ENCODE results near the gene TGOLN2. TPM values are rescaled to one million over a fixed set of nuclear protein-coding genes. Genes with fewer than 3 reads are reported as not detected.
A peak's percentile ranks its signal among the peaks of the same experiment; 100 is the strongest.

TGOLN2 gene
- total and polyA plus RNA-seq, 2 donors (not counting 3 experiments of a cell fraction or from before 2014, with no cell fraction given), result 112 to 140 TPM

DNA sequence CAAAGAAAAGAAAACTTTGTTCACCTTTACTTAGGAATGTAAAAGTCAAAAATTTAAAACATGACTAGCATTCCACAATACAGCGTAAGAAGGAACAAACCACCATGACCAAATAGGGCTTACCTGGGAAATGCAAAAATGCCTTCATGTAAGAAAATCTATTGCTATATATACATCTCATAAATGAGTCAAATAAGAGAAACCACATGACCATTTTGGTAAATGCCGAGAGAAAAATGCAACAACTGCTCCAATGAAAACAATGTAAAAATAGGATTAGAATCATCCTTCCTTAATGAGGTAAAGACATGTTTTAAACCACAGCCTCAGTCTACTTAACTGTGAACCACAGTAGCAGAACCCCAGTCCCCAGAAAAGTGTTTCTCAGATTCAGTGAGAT, 49.4 kb downstream of the TGOLN2 start:
- Histone ChIP-seq H3K9me3 (replicated peaks; ENCODE audit: control insufficient read depth, insufficient read depth, low read length) (no peaks in the 10 kb centered on the region), H3K36me3 (ENCODE audit: control insufficient read depth in 2 of 2, extremely low read depth in 1 of 2, insufficient read depth in 2 of 2, low read length in 2 of 2) (no peaks in the 10 kb centered on the region), H3K79me2 (ENCODE audit: control insufficient read depth, insufficient read depth, low read length) (no peaks in the 10 kb centered on the region), H3K27ac (ENCODE audit: insufficient read depth, low read depth, low read length) (no peak overlapping the region), H3K4me3 (replicated peaks in 1 of 3; ENCODE audit: insufficient read depth in 1 of 3, low read depth in 1 of 3, low read length in 3 of 3) (no peak overlapping the region), H4K20me1 (replicated peaks; ENCODE audit: control insufficient read depth, extremely low read depth, insufficient read depth, low read length) (no peaks in the 10 kb centered on the region), H3K27me3 (ENCODE audit: control insufficient read depth in 2 of 2, insufficient read depth in 2 of 2, low read length in 2 of 2) (no peaks in the 10 kb centered on the region), H3K9ac (replicated peaks; ENCODE audit: extremely low read depth, insufficient read depth, low read length) (no peak overlapping the region), H3K4me2 (ENCODE audit: insufficient read depth, low read length) (no peak overlapping the region), H3K4me1 (ENCODE audit: control insufficient read depth, extremely low read depth, insufficient read depth, low read length) (peaks cover 9% of the 10 kb centered on the region), H3K9me1 (replicated peaks; ENCODE audit: control insufficient read depth, extremely low read depth, insufficient read depth, low read length) (no peaks in the 10 kb centered on the region), H2AFZ (ENCODE audit: low read depth, low read length) (no peak overlapping the region)
- intact Hi-C loops (cut with micrococcal nuclease) (no loop called here), dilution Hi-C loops (cut with MboI; ENCODE audit: extremely low pct_ligation_motif_present, low sequenced_read_pairs) (no loop called here)
- POLR2A ChIA-PET, result no interaction called here
- FAIRE-seq (no peak), DNase-seq (ENCODE audit: low read depth, low spot score) (no peak)
- no peak for TF ChIP-seq MAX (IDR thresholded peaks at IDR 0.05; ENCODE audit: insufficient read depth, insufficient read length)
- BruUV-seq (replicated peaks), result no TSS peak
- CTCF ChIA-PET, result interaction anchor here (0.9 to 1.2 kb wide), 5 partner anchors 12 to 211 kb away, joined by 3 to 9 read pairs (median 5); partner anchors contain the start of gene TCF7L1

DNA sequence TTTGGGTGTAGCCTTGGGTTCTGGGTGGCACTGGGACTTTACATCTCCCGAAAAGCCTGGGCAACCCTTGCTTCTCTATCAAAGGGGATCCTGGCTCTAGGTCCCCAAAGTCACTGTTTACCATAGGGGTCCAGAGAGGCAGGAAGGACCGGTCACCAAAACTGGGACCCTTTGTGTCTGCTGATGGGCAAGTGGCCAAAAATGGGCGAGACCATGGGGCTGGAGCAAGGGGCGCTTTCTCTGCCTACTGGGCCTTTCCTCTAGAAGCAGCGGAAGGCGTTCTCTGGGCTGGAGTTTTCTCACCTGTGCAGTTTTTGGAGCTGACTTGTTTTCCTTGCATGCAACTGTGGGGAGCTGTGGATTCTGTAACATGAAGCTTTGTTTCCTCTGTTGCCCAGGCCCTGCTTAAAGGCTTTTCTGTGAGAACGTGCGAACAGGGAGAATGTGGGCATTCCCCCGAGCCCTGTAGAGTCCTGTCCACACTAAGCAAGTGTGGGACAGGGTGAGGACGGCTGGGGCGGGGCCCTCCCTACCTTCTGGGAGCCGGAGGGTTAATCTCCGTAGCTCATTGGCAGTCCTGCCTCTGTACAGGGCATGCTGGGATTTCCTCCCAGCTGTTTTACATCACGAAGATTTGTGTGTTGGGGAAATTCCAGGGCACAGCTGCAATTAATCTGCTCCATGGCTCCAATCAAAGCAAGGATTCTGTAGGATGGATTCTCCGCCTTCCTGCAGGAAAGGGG, 50.2 kb downstream of the TGOLN2 start:
- dilution Hi-C loops (cut with MboI; ENCODE audit: extremely low pct_ligation_motif_present, low sequenced_read_pairs) (no loop called here), intact Hi-C loops (cut with micrococcal nuclease) (no loop called here)
- Histone ChIP-seq H3K9me3 (replicated peaks; ENCODE audit: control insufficient read depth, insufficient read depth, low read length) (no peaks in the 10 kb centered on the region), H4K20me1 (replicated peaks; ENCODE audit: control insufficient read depth, extremely low read depth, insufficient read depth, low read length) (no peaks in the 10 kb centered on the region), H3K27me3 (ENCODE audit: control insufficient read depth in 2 of 2, insufficient read depth in 2 of 2, low read length in 2 of 2) (no peaks in the 10 kb centered on the region), H3K9me1 (replicated peaks; ENCODE audit: control insufficient read depth, extremely low read depth, insufficient read depth, low read length) (no peaks in the 10 kb centered on the region), H3K4me2 (ENCODE audit: insufficient read depth, low read length) (no peak overlapping the region), H3K79me2 (ENCODE audit: control insufficient read depth, insufficient read depth, low read length) (no peaks in the 10 kb centered on the region), H3K27ac (ENCODE audit: insufficient read depth, low read depth, low read length) (no peak overlapping the region), H2AFZ (ENCODE audit: low read depth, low read length) (peak overlapping the region; percentile 35), H3K4me1 (ENCODE audit: control insufficient read depth, extremely low read depth, insufficient read depth, low read length) (peaks cover 9% of the 10 kb centered on the region), H3K9ac (replicated peaks; ENCODE audit: extremely low read depth, insufficient read depth, low read length) (no peak overlapping the region), H3K4me3 (replicated peaks in 1 of 3; ENCODE audit: insufficient read depth in 1 of 3, low read depth in 1 of 3, low read length in 3 of 3) (no peak overlapping the region), H3K36me3 (ENCODE audit: control insufficient read depth in 2 of 2, extremely low read depth in 1 of 2, insufficient read depth in 2 of 2, low read length in 2 of 2) (no peaks in the 10 kb centered on the region)
- TF ChIP-seq MAX (IDR thresholded peaks at IDR 0.05; ENCODE audit: insufficient read depth, insufficient read length), result no peak
- TF ChIP-seq POLR2AphosphoS5 (IDR thresholded peaks at IDR 0.05; ENCODE audit: insufficient read depth, low read depth, low read length), result no peak
- no peak for TF ChIP-seq FOS (IDR thresholded peaks at IDR 0.05; ENCODE audit: borderline replicate concordance, insufficient read depth, low read length)
- no peak for TF ChIP-seq JUN (IDR thresholded peaks at IDR 0.05; ENCODE audit: borderline replicate concordance, insufficient read depth, insufficient read length, low read depth)
- no peak for TF ChIP-seq POLR2A (IDR thresholded peaks at IDR 0.05; ENCODE audit: low read depth, low read length)
- TF ChIP-seq GATA2 (IDR thresholded peaks at IDR 0.05; ENCODE audit: insufficient read depth, insufficient read length, low read depth, low read length), result no peak
- no peak for TF ChIP-seq EZH2 (IDR thresholded peaks at IDR 0.05; ENCODE audit: borderline replicate concordance, low read depth, low read length, severe bottlenecking)
- TF ChIP-seq, protein P1, sequence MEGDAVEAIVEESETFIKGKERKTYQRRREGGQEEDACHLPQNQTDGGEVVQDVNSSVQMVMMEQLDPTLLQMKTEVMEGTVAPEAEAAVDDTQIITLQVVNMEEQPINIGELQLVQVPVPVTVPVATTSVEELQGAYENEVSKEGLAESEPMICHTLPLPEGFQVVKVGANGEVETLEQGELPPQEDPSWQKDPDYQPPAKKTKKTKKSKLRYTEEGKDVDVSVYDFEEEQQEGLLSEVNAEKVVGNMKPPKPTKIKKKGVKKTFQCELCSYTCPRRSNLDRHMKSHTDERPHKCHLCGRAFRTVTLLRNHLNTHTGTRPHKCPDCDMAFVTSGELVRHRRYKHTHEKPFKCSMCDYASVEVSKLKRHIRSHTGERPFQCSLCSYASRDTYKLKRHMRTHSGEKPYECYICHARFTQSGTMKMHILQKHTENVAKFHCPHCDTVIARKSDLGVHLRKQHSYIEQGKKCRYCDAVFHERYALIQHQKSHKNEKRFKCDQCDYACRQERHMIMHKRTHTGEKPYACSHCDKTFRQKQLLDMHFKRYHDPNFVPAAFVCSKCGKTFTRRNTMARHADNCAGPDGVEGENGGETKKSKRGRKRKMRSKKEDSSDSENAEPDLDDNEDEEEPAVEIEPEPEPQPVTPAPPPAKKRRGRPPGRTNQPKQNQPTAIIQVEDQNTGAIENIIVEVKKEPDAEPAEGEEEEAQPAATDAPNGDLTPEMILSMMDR (IDR thresholded peaks at IDR 0.05; ENCODE audit: extremely low read depth in 1 of 2, insufficient read depth in 1 of 2, low read depth in 1 of 2, low read length in 2 of 2), result no peak
- no peak for TF ChIP-seq MYC (IDR thresholded peaks at IDR 0.05; ENCODE audit: low read depth, low read length)
- no TSS peak for BruUV-seq (replicated peaks)
- CTCF ChIA-PET, result interaction anchor here (0.9 to 1.2 kb wide), 7 partner anchors 11 to 210 kb away, joined by 3 to 9 read pairs (median 4); partner anchors contain the start of gene TCF7L1
- FAIRE-seq, result peak; percentile 82
- POLR2A ChIA-PET, result no interaction called here
- DNase-seq (ENCODE audit: low read depth, low spot score), result peak; percentile 49

All from endothelial cell of umbilical vein (primary cell).